PC-9 (cell line): ENCODE data around the gene FOXD3.

ENCODE experiments used
- CTCF ChIP-seq: fragments of 200-600 bp; sonication (generic); conservative IDR thresholded peaks from 2 replicates; pipeline ENCODE4 v1.6.1; 2017; ENCODE audit warnings: mixed run types, antibody characterized with exemption, mild to moderate bottlenecking, moderate library complexity
- EZH2 ChIP-seq: fragments of 200-600 bp; sonication (generic); IDR thresholded peaks from 2 replicates; pipeline ENCODE4 v1.8.0; 2017; ENCODE audit warnings: antibody characterized with exemption, low read depth

GRCh38 chr1:63304410-63304809 lies 18.0 kb upstream of the FOXD3 start:
- TF ChIP-seq CTCF (no peak), EZH2 (no peak)
